CD4-positive, alpha-beta T cell treated with Interleukin-1 beta for 1 hour (primary cell): ENCODE measurements around the gene GAMT.

Experiments used
- DNase-seq, 2 donors: peaks; one replicate each; pipeline ENCODE4 v3.0.0-alpha.2; 2020 to 2022

Gene GAMT

GRCh38 chr19:1363599-1363998, 37.7 kb downstream of the GAMT start:
- DNase-seq, result peak; percentile 46 to 55

DNA sequence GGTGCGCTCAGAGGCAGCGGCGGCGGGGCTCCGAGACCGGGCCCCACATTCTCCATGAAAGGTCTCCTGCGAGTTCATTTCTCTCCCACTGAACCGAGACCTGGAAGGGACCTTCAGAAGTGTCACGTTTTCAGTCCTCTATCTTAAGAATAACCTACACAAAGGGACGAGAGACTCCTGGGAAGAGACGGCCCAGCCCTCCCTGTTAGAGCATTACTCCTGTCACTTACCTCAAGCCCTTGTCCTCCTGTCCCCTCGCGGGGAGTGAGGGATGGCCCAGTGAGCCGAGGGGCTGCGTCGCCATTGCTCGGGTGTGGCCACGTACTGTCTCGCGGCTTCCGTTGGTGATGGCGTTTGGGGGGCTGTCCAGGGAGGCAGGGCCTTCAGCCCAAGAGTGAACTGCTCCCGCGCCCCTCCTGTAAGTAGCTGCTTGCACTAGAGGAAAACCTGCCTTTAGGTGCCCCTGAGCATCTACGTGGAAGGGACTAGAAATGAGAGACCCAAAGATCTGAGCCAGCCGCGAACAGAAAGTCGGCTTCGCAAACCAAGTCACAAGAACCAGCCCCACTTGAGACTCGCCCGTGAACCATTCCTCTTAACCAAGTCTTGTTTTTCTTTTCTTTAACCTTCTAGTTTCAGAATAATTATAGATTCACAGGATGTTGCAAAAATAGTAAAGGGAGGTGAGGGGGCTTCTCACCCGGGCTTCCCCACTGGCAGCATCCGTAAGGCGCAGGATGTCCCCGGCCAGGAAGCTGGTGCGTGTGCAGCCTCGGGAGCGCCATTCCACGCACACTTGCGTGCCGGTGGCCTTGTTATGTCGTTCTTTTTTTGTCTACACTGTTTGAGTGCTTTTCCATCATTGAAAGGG, 38.7 kb downstream of the GAMT start:
- no peak for DNase-seq

- no peak for DNase-seq
Measured at GRCh38 chr19:1361601-1362386, 39.5 kb downstream of the GAMT start.

DNA sequence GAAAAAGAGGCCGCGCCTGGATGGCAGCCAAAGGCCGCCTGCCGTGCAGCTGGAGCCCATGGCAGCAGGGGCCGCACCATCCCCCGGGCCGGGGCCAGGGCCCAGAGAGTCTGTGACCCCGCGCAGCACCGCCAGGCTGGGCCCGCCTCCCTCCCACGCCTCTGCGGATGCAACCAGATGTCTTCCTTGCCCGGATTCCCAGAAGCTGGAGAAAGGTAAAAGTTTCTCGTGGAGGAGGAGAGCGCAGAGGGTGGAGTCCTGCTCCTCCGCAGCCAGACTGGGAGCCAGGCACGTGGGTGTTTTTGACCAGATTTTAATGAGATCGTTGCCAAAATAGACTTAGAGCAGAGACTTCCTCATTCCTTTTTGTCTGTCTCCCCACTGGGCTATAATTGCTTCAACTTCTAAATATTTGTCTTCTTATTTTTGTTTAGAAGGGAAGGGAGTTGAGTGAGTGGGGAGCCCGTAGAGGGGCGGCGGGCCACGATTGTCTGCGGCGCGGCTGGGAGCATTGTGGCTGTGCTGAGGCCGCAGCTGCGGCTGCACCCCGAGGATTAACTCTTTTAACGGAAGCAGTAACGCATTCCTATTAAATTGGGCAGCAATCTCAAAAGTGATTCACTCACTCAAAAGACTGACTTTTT, 40.4 kb downstream of the GAMT start:
- no peak for DNase-seq

GRCh38 chr19:1360126-1360817, 41.1 kb downstream of the GAMT start:
- DNase-seq, result no peak

DNA sequence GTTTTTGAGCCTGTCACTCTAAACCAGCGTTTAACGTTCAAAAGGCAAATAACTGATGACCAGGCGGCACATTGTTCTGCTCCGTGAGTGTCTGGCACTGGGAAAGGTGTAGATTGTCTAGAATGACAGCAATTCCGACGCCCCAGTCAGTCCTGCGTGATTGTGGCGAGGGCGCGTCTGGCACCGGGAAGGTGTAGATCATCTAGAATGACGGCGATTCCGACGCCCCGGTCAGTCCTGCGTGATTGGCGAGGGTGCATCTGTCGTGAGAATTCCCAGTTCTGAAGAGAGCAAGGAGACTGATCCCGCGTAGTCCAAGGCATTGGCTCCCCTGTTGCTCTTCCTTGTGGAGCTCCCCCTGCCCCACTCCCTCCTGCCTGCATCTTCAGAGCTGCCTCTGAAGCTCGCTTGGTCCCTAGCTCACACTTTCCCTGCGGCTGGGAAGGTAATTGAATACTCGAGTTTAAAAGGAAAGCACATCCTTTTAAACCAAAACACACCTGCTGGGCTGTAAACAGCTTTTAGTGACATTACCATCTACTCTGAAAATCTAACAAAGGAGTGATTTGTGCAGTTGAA, 43.7 kb downstream of the GAMT start:
- no peak for DNase-seq

DNA sequence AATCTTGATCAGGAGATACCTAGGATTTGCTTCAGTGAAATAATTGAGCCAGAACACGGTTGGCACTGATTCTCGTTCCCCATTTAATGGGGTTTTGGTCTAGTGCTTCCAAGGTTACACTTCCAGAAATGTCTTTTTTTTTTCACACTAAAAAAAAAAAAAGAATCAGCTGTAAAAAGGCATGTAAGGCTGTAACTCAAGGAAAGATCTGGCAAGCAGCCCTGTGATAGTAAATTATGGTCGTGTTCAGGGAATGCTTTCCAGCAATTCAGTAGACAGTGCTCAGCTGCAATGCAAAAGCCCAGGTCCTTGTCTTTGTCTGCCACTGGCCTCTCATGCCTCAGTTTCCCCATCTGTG, 44.9 kb downstream of the GAMT start:
- DNase-seq, result no peak

GRCh38 chr19:1355568-1356507, 45.5 kb downstream of the GAMT start:
- DNase-seq, result no peak

DNA sequence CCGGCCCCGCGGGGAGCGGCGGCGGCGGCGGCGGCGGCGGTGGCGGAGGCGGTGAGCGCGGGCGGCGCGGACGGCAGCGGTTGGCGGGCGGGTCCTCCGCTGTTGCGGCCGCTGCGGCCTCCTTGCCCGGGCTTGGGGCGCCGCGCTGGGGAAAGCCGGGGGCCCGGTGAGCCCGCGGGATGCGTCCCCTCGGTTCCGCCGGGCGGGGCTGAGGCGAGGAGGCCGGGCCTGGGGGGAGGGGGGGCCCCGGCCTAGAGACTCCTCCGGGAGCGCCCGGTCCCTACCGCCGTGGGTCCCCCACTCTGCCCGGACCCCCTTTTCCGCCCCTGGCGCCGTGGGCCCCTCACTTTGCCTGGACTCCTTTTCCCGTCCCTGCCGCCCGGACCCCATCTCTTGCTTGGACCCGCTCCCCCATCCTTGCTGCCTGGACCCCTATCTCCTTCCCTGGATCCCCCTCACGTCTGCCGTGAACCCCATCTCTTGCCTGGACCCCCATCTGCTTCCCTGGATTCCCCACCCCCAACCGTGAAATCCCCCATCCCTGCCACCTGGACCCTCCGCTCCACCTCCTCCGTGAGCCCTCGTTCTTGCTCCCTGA, 46.3 kb downstream of the GAMT start:
- DNase-seq, result no peak

- DNase-seq, result no peak
Measured at GRCh38 chr19:1353144-1353543, 48.2 kb downstream of the GAMT start.

GRCh38 chr19:1351381-1351851, 49.9 kb downstream of the GAMT start:
- no peak for DNase-seq

GRCh38 chr19:1350867-1351266, 50.5 kb downstream of the GAMT start:
- DNase-seq, result no peak

GRCh38 chr19:1349211-1349610, 52.1 kb downstream of the GAMT start:
- no peak for DNase-seq
